B cell (primary cell): ENCODE measurements around the gene DENND1C. TPM values are rescaled to one million over a fixed set of nuclear protein-coding genes. Genes with fewer than 3 reads are reported as not detected.

Experiments used
- ATAC-seq: fragments of 200-7000 bp; cut with Tn5 transposase; one replicate; pipeline ENCODE4 v1.10.0; 2021; ENCODE audit warnings: low read depth, mild to moderate bottlenecking, moderate number of reproducible peaks, moderate library complexity
- CTCF ChIA-PET: fragments of 350-600 bp; sonication (Branson Sonifier 250); formaldehyde crosslinking; loops from one replicate; lab custom pipeline; 2021; ENCODE audit warnings: antibody characterized with exemption, inconsistent platforms; lab: Charles Lee
- POLR2A ChIA-PET: fragments of 350-600 bp; sonication (Branson Sonifier 250); formaldehyde crosslinking; loops from one replicate; lab custom pipeline; 2021; ENCODE audit warnings: antibody characterized with exemption; lab: Charles Lee
- DNase-seq: peaks from one replicate; pipeline ENCODE4 v3.0.0; 2013
- H2AFZ ChIP-seq: 2 replicates; pipeline ENCODE4 v1.6.1; 2012; ENCODE audit warnings: mild to moderate bottlenecking, low read depth, low read length; ENCODE audit not compliant: insufficient read depth, poor library complexity, severe bottlenecking
- H3K27ac ChIP-seq, 2 donors: 1 replicate in 1 of 2; 2 replicates in 1 of 2; pipeline ENCODE4 v1.5.1; 2012 to 2013; ENCODE audit warnings: low read length in 2 of 2, mild to moderate bottlenecking in 2 of 2, moderate library complexity in 1 of 2
- H3K27me3 ChIP-seq, 4 experiments: fragments of 200-600 bp in 1 of 4; sonication (generic) in 1 of 4; replicated peaks in 1 of 4; 1 replicate in 2 of 4; 2 replicates in 2 of 4; pipeline versions ENCODE4 v1.6.1 to v1.7.0; 2013 to 2016; ENCODE audit warnings: low read length in 3 of 4, mild to moderate bottlenecking in 2 of 4, mixed read lengths in 1 of 4, moderate library complexity in 1 of 4; ENCODE audit not compliant: insufficient read depth in 4 of 4, control insufficient read depth in 3 of 4; ENCODE audit errors: control extremely low read depth in 1 of 4
- H3K36me3 ChIP-seq, 2 experiments: replicated peaks in 1 of 2; 1 replicate in 1 of 2; 2 replicates in 1 of 2; pipeline versions ENCODE4 v1.6.1 to v1.7.1; 2013; ENCODE audit warnings: low read length in 1 of 2; ENCODE audit not compliant: insufficient read depth in 2 of 2, control insufficient read depth in 1 of 2; ENCODE audit errors: control extremely low read depth in 1 of 2, extremely low read depth in 1 of 2
- H3K4me1 ChIP-seq, 2 donors: fragments of 200-600 bp in 1 of 2; sonication (generic) in 1 of 2; 1 replicate in 1 of 2; 2 replicates in 1 of 2; pipeline versions ENCODE4 v1.5.1 to v1.6.1; 2013 to 2017; ENCODE audit warnings: low read length in 2 of 2; ENCODE audit not compliant: control insufficient read depth in 2 of 2, insufficient read depth in 2 of 2
- H3K4me2 ChIP-seq: replicated peaks from 2 replicates; pipeline ENCODE3; 2012; ENCODE audit warnings: mild to moderate bottlenecking, low read depth, low read length; ENCODE audit not compliant: poor library complexity, severe bottlenecking
- H3K4me3 ChIP-seq, 5 experiments: fragments of 200-600 bp in 1 of 5; sonication (generic) in 1 of 5; 1 replicate in 3 of 5; 2 replicates in 2 of 5; pipeline versions ENCODE4 v1.5.1 to v1.7.0; 2011 to 2016; ENCODE audit warnings: low read length in 4 of 5, mild to moderate bottlenecking in 4 of 5, low read depth in 2 of 5, control low read depth in 1 of 5, moderate library complexity in 1 of 5; ENCODE audit not compliant: insufficient read depth in 1 of 5; ENCODE audit errors: control extremely low read depth in 1 of 5, extremely low read depth in 1 of 5
- H3K79me2 ChIP-seq: fragments of 200-600 bp; sonication (generic); one replicate; pipeline ENCODE4 v1.6.0; 2016; ENCODE audit warnings: low read length; ENCODE audit not compliant: control insufficient read depth, insufficient read depth
- H3K9ac ChIP-seq: fragments of 200-600 bp; sonication (generic); 2 replicates; pipeline ENCODE4 v1.6.1; 2017; ENCODE audit warnings: mild to moderate bottlenecking, low read length, moderate library complexity
- H3K9me3 ChIP-seq, 3 donors: one replicate each; pipeline versions ENCODE4 v1.6.1 to v1.7.1; 2013; ENCODE audit warnings: low read length in 2 of 3; ENCODE audit not compliant: control insufficient read depth in 2 of 3, insufficient read depth in 1 of 3; ENCODE audit errors: control extremely low read depth in 1 of 3
- H4K20me1 ChIP-seq: 2 replicates; pipeline ENCODE4 v1.6.0; 2012; ENCODE audit warnings: mild to moderate bottlenecking, low read length; ENCODE audit not compliant: insufficient read depth, control insufficient read depth, poor library complexity, severe bottlenecking
- H3K27ac Mint-ChIP-seq: one replicate; pipeline ENCODE4 v1.8.0; 2021; ENCODE audit warnings: mixed read lengths
- H3K27me3 Mint-ChIP-seq: one replicate; pipeline ENCODE4 v1.8.0; 2021; ENCODE audit warnings: mixed read lengths
- H3K4me1 Mint-ChIP-seq: one replicate; pipeline ENCODE4 v1.8.0; 2021; ENCODE audit warnings: mixed read lengths
- H3K4me3 Mint-ChIP-seq: one replicate; pipeline ENCODE4 v1.8.0; 2021; ENCODE audit warnings: mixed read lengths
- H3K9me3 Mint-ChIP-seq: one replicate; pipeline ENCODE4 v1.8.0; 2022; ENCODE audit warnings: mixed read lengths; ENCODE audit not compliant: insufficient read depth
- EZH2 ChIP-seq: IDR thresholded peaks from 2 replicates; pipeline ENCODE4 v1.6.1; 2012; ENCODE audit warnings: borderline replicate concordance, low read depth, mild to moderate bottlenecking, moderate library complexity, low read length; ENCODE audit not compliant: insufficient read depth, poor library complexity, severe bottlenecking
- WGBS: methylation state at CpG from one replicate; pipeline ENCODE4 v1.1.5; 2013; ENCODE audit warnings: missing lambda C conversion rate; ENCODE audit not compliant: insufficient coverage; 5-methylcytosine and 5-hydroxymethylcytosine counted together
- intact Hi-C: fragments of 100-400 bp; cut with micrococcal nuclease; formaldehyde crosslinking; loops from one replicate; pipeline ENCODE4 v1.10.0; 2022
- polyA plus RNA-seq: library from polyadenylated mRNA; depleted of rRNA; stranded (reverse); fragments of >200 nt; gene quantifications from 2 replicates; pipeline ENCODE4 v1.2.3, GENCODE V29; 2012
- total RNA-seq, 2 donors: library from RNA; stranded (reverse); fragments of 120-200 nt in 1 of 2; gene quantifications; 1 replicate in 1 of 2; 2 replicates in 1 of 2; pipeline versions ENCODE4 v1.2.3 to v1.2.4, GENCODE V29; 2013 to 2022
- TF ChIP-seq, protein P1 (sequence below): fragments of 200-600 bp; IDR thresholded peaks from one replicate; pipeline ENCODE4 v1.8.0; 2022; ENCODE audit warnings: antibody characterized with exemption, mild to moderate bottlenecking

DENND1C gene
- total and polyA plus RNA-seq, 2 donors (not counting 1 experiment from before 2014, with no cell fraction given), result 119 to 132 TPM

- ATAC-seq (no peak), DNase-seq (peak; percentile 40)
- peaks cover 26 to 35% of the 10 kb centered on the region in 2 donors for H3K4me1 ChIP-seq
- H3K27ac Mint-ChIP-seq, result peak overlapping the region; percentile 94
- intact Hi-C loops, result loop anchor here (1.0 to 2.0 kb wide), 7 partner anchors 33 to 315 kb away; partner anchors contain the start of genes CLPP, GTF2F1, RFX2 and TUBB4A
- peak overlapping the region; percentile 84 to 93 for H3K27ac ChIP-seq
- H3K27me3 Mint-ChIP-seq, result no peaks in the 10 kb centered on the region
- WGBS, result 96% methylated on average over 20 of the region's 21 CpGs
- ChIA-PET CTCF (interaction anchor here (1.4 to 2.0 kb wide), 2 partner anchors 79 to 438 kb away, joined by 6 read pairs; no protein-coding TSS in a partner anchor), POLR2A (interaction anchor here (0.6 to 2.9 kb wide), 5 partner anchors 33 to 346 kb away, joined by 5 to 15 read pairs (median 12); partner anchors contain the start of genes ALKBH7, CLPP and GTF2F1)
- H2AFZ ChIP-seq, result peak overlapping the region; percentile 89
- TF ChIP-seq, protein P1, sequence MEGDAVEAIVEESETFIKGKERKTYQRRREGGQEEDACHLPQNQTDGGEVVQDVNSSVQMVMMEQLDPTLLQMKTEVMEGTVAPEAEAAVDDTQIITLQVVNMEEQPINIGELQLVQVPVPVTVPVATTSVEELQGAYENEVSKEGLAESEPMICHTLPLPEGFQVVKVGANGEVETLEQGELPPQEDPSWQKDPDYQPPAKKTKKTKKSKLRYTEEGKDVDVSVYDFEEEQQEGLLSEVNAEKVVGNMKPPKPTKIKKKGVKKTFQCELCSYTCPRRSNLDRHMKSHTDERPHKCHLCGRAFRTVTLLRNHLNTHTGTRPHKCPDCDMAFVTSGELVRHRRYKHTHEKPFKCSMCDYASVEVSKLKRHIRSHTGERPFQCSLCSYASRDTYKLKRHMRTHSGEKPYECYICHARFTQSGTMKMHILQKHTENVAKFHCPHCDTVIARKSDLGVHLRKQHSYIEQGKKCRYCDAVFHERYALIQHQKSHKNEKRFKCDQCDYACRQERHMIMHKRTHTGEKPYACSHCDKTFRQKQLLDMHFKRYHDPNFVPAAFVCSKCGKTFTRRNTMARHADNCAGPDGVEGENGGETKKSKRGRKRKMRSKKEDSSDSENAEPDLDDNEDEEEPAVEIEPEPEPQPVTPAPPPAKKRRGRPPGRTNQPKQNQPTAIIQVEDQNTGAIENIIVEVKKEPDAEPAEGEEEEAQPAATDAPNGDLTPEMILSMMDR, result no peak
- no peak for TF ChIP-seq EZH2
- no peaks in the 10 kb centered on the region for H3K9me3 Mint-ChIP-seq
- H3K79me2 ChIP-seq, result peaks cover 32% of the 10 kb centered on the region
- H4K20me1 ChIP-seq, result peaks cover 32% of the 10 kb centered on the region
- H3K4me2 ChIP-seq, result peak overlapping the region; percentile 74
- peaks cover 0 to 15% of the 10 kb centered on the region in 2 experiments for H3K36me3 ChIP-seq
- peak overlapping the region; percentile 82 for H3K4me3 Mint-ChIP-seq
- peaks cover 0 to 19% (median 0%) of the 10 kb centered on the region in 3 donors for H3K9me3 ChIP-seq
- H3K4me1 Mint-ChIP-seq, result peaks cover 35% of the 10 kb centered on the region
- peak overlapping the region; percentile 58 for H3K9ac ChIP-seq
- H3K27me3 ChIP-seq, result no peaks in the 10 kb centered on the region
- H3K4me3 ChIP-seq, result peak overlapping the region in 4 of 5 experiments; percentile 31 to 57 (median 45)
Observed at GRCh38 chr19:6425732-6426620, 55.6 kb downstream of the DENND1C start.
